H9 (cell line): ENCODE data around the gene PTPRH. TPM values are rescaled to one million over a fixed set of nuclear protein-coding genes. Genes with fewer than 3 reads are reported as not detected.

ENCODE experiments used
- DNase-seq: peaks from one replicate; pipeline ENCODE4 v3.0.0-alpha.2; 2017
- H2AFZ ChIP-seq: one replicate; pipeline ENCODE4 v1.6.1; 2013; ENCODE audit warnings: mild to moderate bottlenecking, low read length, control low read depth, moderate library complexity
- H2AK5ac ChIP-seq: 2 replicates; pipeline ENCODE4 v1.6.1; 2013; ENCODE audit warnings: low read length, control low read depth, mixed read lengths; ENCODE audit not compliant: insufficient read length
- H2BK120ac ChIP-seq: one replicate; pipeline ENCODE4 v1.6.1; 2013; ENCODE audit warnings: low read depth, mild to moderate bottlenecking, low read length, control low read depth, inconsistent platforms; ENCODE audit not compliant: poor library complexity, severe bottlenecking
- H2BK12ac ChIP-seq: 2 replicates; pipeline ENCODE4 v1.6.1; 2013; ENCODE audit warnings: low read length, control low read depth, mixed read lengths, low read depth; ENCODE audit not compliant: insufficient read length
- H2BK15ac ChIP-seq: 2 replicates; pipeline ENCODE4 v1.6.1; 2013; ENCODE audit warnings: low read depth, low read length, control low read depth
- H2BK20ac ChIP-seq: one replicate; pipeline ENCODE4 v1.6.1; 2013; ENCODE audit warnings: low read depth, mild to moderate bottlenecking, low read length, control low read depth, inconsistent platforms; ENCODE audit not compliant: poor library complexity, severe bottlenecking
- H2BK5ac ChIP-seq: 2 replicates; pipeline ENCODE4 v1.6.1; 2013; ENCODE audit warnings: low read length, control low read depth, mixed read lengths; ENCODE audit not compliant: insufficient read length
- H3K14ac ChIP-seq: 2 replicates; pipeline ENCODE4 v1.6.1; 2013; ENCODE audit warnings: low read length, control low read depth; ENCODE audit not compliant: insufficient read depth
- H3K18ac ChIP-seq: 2 replicates; pipeline ENCODE4 v1.6.1; 2013; ENCODE audit warnings: low read depth, mild to moderate bottlenecking, mixed read lengths, low read length, control low read depth; ENCODE audit not compliant: insufficient read length
- H3K23ac ChIP-seq: 2 replicates; pipeline ENCODE4 v1.6.1; 2013; ENCODE audit warnings: low read length, control low read depth, mixed read lengths, low read depth; ENCODE audit not compliant: insufficient read length
- H3K23me2 ChIP-seq: 2 replicates; pipeline ENCODE4 v1.6.1; 2013; ENCODE audit warnings: low read depth, mild to moderate bottlenecking, mixed read lengths, low read length, control low read depth; ENCODE audit not compliant: insufficient read length, poor library complexity, severe bottlenecking
- H3K27ac ChIP-seq: 2 replicates; pipeline ENCODE4 v1.5.1; 2013; ENCODE audit warnings: low read length, control low read depth, mixed read lengths, low read depth; ENCODE audit not compliant: insufficient read length
- H3K27me3 ChIP-seq: 2 replicates; pipeline ENCODE4 v1.6.1; 2013; ENCODE audit warnings: low read length, control low read depth, inconsistent platforms; ENCODE audit not compliant: insufficient read depth
- H3K4ac ChIP-seq: 2 replicates; pipeline ENCODE4 v1.6.1; 2013; ENCODE audit warnings: low read depth, mild to moderate bottlenecking, control low read depth, inconsistent platforms, low read length, moderate library complexity
- H3K4me1 ChIP-seq: 2 replicates; pipeline ENCODE4 v1.6.1; 2013; ENCODE audit warnings: low read length, control low read depth, inconsistent platforms; ENCODE audit not compliant: insufficient read depth
- H3K4me2 ChIP-seq: 2 replicates; pipeline ENCODE4 v1.6.1; 2013; ENCODE audit warnings: low read length, control low read depth, mixed read lengths; ENCODE audit not compliant: insufficient read length, insufficient read depth
- H3K56ac ChIP-seq: 2 replicates; pipeline ENCODE4 v1.6.1; 2013; ENCODE audit warnings: low read depth, mild to moderate bottlenecking, mixed read lengths, low read length, control low read depth; ENCODE audit not compliant: insufficient read length
- H3K79me1 ChIP-seq: 2 replicates; pipeline ENCODE4 v1.6.1; 2013; ENCODE audit warnings: low read depth, mild to moderate bottlenecking, moderate library complexity, low read length, control low read depth, inconsistent platforms; ENCODE audit not compliant: insufficient read depth, poor library complexity, severe bottlenecking
- H3K79me2 ChIP-seq: 2 replicates; pipeline ENCODE4 v1.6.1; 2013; ENCODE audit warnings: low read length, control low read depth, inconsistent platforms; ENCODE audit not compliant: insufficient read depth
- H3K9ac ChIP-seq: 2 replicates; pipeline ENCODE4 v1.6.1; 2013; ENCODE audit warnings: low read length, control low read depth, mixed read lengths; ENCODE audit not compliant: insufficient read length; ENCODE audit errors: extremely low read depth
- H3K9me3 ChIP-seq: one replicate; pipeline ENCODE4 v1.6.1; 2013; ENCODE audit warnings: low read depth, low read length, inconsistent platforms; ENCODE audit not compliant: control insufficient read depth
- H3T11ph ChIP-seq: one replicate; pipeline ENCODE4 v1.6.1; 2013; ENCODE audit warnings: mild to moderate bottlenecking, low read length, control low read depth, inconsistent platforms
- H4K20me1 ChIP-seq: one replicate; pipeline ENCODE4 v1.6.1; 2013; ENCODE audit not compliant: control insufficient read depth, insufficient read length, insufficient read depth
- H4K5ac ChIP-seq: 2 replicates; pipeline ENCODE4 v1.6.1; 2013; ENCODE audit warnings: low read depth, mild to moderate bottlenecking, mixed read lengths, low read length, control low read depth; ENCODE audit not compliant: insufficient read length
- H4K8ac ChIP-seq: replicated peaks from 2 replicates; pipeline ENCODE4 v1.6.1; 2013; ENCODE audit warnings: low read length, control low read depth, mixed read lengths, low read depth; ENCODE audit not compliant: insufficient read length
- H4K91ac ChIP-seq: 2 replicates; pipeline ENCODE4 v1.6.1; 2013; ENCODE audit warnings: low read depth, mild to moderate bottlenecking, moderate library complexity, mixed read lengths, low read length, control low read depth; ENCODE audit not compliant: insufficient read length
- H3K27ac Mint-ChIP-seq, 3 experiments: 2 replicates in 2 of 3; 3 replicates in 1 of 3; pipeline ENCODE4 v1.8.0; 2020 to 2021; ENCODE audit warnings: mixed read lengths in 3 of 3, mild to moderate bottlenecking in 1 of 3, moderate library complexity in 1 of 3
- H3K27me3 Mint-ChIP-seq: 2 replicates; pipeline ENCODE4 v1.8.0; 2021; ENCODE audit warnings: low read depth, mild to moderate bottlenecking, moderate library complexity, mixed read lengths
- H3K36me3 Mint-ChIP-seq, 3 experiments: 2 replicates in 2 of 3; 3 replicates in 1 of 3; pipeline ENCODE4 v1.8.0; 2020 to 2021; ENCODE audit warnings: low read depth in 3 of 3, mixed read lengths in 3 of 3; ENCODE audit not compliant: insufficient read depth in 1 of 3
- H3K4me1 Mint-ChIP-seq, 2 experiments: 2 replicates each; pipeline ENCODE4 v1.8.0; 2020; ENCODE audit warnings: mixed read lengths in 2 of 2
- H3K4me3 Mint-ChIP-seq, 2 experiments: 2 replicates in 1 of 2; 3 replicates in 1 of 2; pipeline ENCODE4 v1.8.0; 2020 to 2021; ENCODE audit warnings: mild to moderate bottlenecking in 2 of 2, mixed read lengths in 2 of 2, moderate library complexity in 1 of 2
- H3K9me3 Mint-ChIP-seq, 2 experiments: 2 replicates in 1 of 2; 3 replicates in 1 of 2; pipeline ENCODE4 v1.8.0; 2020; ENCODE audit warnings: mild to moderate bottlenecking in 2 of 2, mixed read lengths in 2 of 2, moderate library complexity in 1 of 2
- CTCF ChIP-seq: fragments of 200-600 bp; sonication (generic); conservative IDR thresholded peaks from 3 replicates; pipeline ENCODE4 v1.8.0; 2021; ENCODE audit warnings: antibody characterized with exemption, mild to moderate bottlenecking
- WGBS: extraction: QIAGEN DNeasy Blood & Tissue Kit; methylation state at CpG from one replicate; pipeline ENCODE4 v1.1.7; 2013; ENCODE audit warnings: missing lambda C conversion rate, low lambda C conversion rate, mixed read lengths; ENCODE audit not compliant: insufficient read length; ENCODE audit errors: extremely low coverage; 5-methylcytosine and 5-hydroxymethylcytosine counted together
- total RNA-seq: library from RNA; stranded (reverse); gene quantifications from 2 replicates; pipeline ENCODE4 v1.2.1, GENCODE V29; 2021

The PTPRH gene
- total RNA-seq, 1 experiment from 2014 or later: 0.24 TPM

- Histone ChIP-seq H3K23ac (no peak overlapping the region), H3K18ac (no peak overlapping the region), H2BK20ac (no peak overlapping the region), H3K79me2 (no peaks in the 10 kb centered on the region), H3K27me3 (no peaks in the 10 kb centered on the region), H2AFZ (no peak overlapping the region), H2AK5ac (no peak overlapping the region), H4K91ac (no peak overlapping the region), H3K4me2 (no peak overlapping the region), H3K4ac (no peak overlapping the region), H3K23me2 (no peaks in the 10 kb centered on the region), H3K4me1 (no peaks in the 10 kb centered on the region), H2BK5ac (no peak overlapping the region), H3K56ac (no peak overlapping the region), H4K8ac (no peak overlapping the region), H3K27ac (no peak overlapping the region), H3K9ac (no peak overlapping the region), H4K20me1 (no peaks in the 10 kb centered on the region), H2BK120ac (no peak overlapping the region), H4K5ac (no peak overlapping the region), H2BK15ac (no peak overlapping the region), H3K9me3 (no peaks in the 10 kb centered on the region), H2BK12ac (no peak overlapping the region), H3K14ac (no peak overlapping the region; the same call in 1 of the 2 replicates), H3T11ph (no peak overlapping the region), H3K79me1 (no peaks in the 10 kb centered on the region)
- WGBS: no CpG with 5 or more reads among the region's 25 CpGs
- Mint-ChIP-seq H3K27me3 (no peaks in the 10 kb centered on the region; the same call in 1 of the 2 replicates), H3K36me3 (peaks cover 10 to 25% (median 22%) of the 10 kb centered on the region in 3 experiments; a peak in 6 of 7 replicates), H3K9me3 (no peaks in the 10 kb centered on the region), H3K4me1 (peaks cover 0 to 6% of the 10 kb centered on the region in 2 experiments; a peak in 2 of 4 replicates), H3K27ac (peak overlapping the region; percentile 50 to 90 (median 82); a peak in 5 of 7 replicates), H3K4me3 (no peak overlapping the region)
- TF ChIP-seq CTCF: no peak
- peak; percentile 25 for DNase-seq
Observed at GRCh38 chr19:55227241-55228014, 18.1 kb upstream of the PTPRH start.
